Psoas muscle (tissue), 8 donors: ENCODE results near the gene TPP1. TPM values are rescaled to one million over a fixed set of nuclear protein-coding genes. Genes with fewer than 3 reads are reported as not detected.

Experiments used
- ATAC-seq, 4 donors: fragments of 200-7000 bp; cut with Tn5 transposase; one replicate each; pipeline ENCODE4 v1.9.1; 2020; ENCODE audit warnings: moderate library complexity in 3 of 4, mild to moderate bottlenecking in 2 of 4
- DNase-seq, 2 donors: peaks; one replicate each; pipeline ENCODE4 v3.0.0-alpha.2; 2020
- H3K27ac ChIP-seq: fragments of 200-600 bp; one replicate; pipeline ENCODE4 v1.8.0; 2022
- H3K27me3 ChIP-seq, 3 donors: fragments of 200-600 bp in 1 of 3; one replicate each; pipeline versions ENCODE4 v1.6.1 to v1.8.0; 2013 to 2022; ENCODE audit warnings: low read length in 2 of 3, mild to moderate bottlenecking in 2 of 3, moderate library complexity in 1 of 3; ENCODE audit not compliant: insufficient read depth in 3 of 3
- H3K36me3 ChIP-seq, 2 donors: fragments of 200-600 bp in 1 of 2; one replicate each; pipeline versions ENCODE4 v1.6.1 to v1.8.0; 2013 to 2022; ENCODE audit warnings: low read depth in 1 of 2, mild to moderate bottlenecking in 1 of 2, moderate library complexity in 1 of 2; ENCODE audit not compliant: insufficient read depth in 1 of 2
- H3K4me1 ChIP-seq: fragments of 200-600 bp; one replicate; pipeline ENCODE4 v1.8.0; 2022
- H3K4me3 ChIP-seq: fragments of 200-600 bp; one replicate; pipeline ENCODE4 v1.8.0; 2022; ENCODE audit warnings: mild to moderate bottlenecking
- H3K9me3 ChIP-seq: fragments of 200-600 bp; one replicate; pipeline ENCODE4 v1.8.0; 2022
- CTCF ChIP-seq: fragments of 200-600 bp; IDR thresholded peaks from one replicate; pipeline ENCODE4 v1.8.0; 2022; ENCODE audit warnings: antibody characterized with exemption
- WGBS, 3 donors: extraction: QIAGEN DNeasy Blood & Tissue Kit; methylation state at CpG; one replicate each; pipeline versions ENCODE4 v1.1.6 to v1.1.7; 2013; 5-methylcytosine and 5-hydroxymethylcytosine counted together
- intact Hi-C, 2 donors: fragments of 100-400 bp; cut with DNase I; formaldehyde crosslinking; loops; one replicate each; pipeline versions ENCODE4 v1.11.0 to v1.14.2; 2022
- polyA plus RNA-seq, 3 donors: library from polyadenylated mRNA; stranded (reverse); fragments of 200-250 nt; gene quantifications; one replicate each; pipeline ENCODE4 v1.2.3, GENCODE V29; 2013
- total RNA-seq, 4 donors: library from RNA; stranded (reverse); fragmentation: NEBNext Ultra II Directional in 2 of 4; extraction: Animal tissue kit (Norgen Biotek cat#: 25700) in 2 of 4; gene quantifications; one replicate each; pipeline versions ENCODE4 v1.2.1 to v1.2.4, GENCODE V29; 2021 to 2023
- donor health status: healthy with polysubstance abuse.
- donor health status: DM: no; HTN: no; CAD: no; lungs with moderate emphysema.
- donor health status: Bipolar disorder and iron deficiency.
- donor health status: healthy.
- donor health status: DM: yes; HTN: yes; CAD: no.
- donor health status: DM: no; HTN: no; CAD: no.
- donor health status: DM: no; HTN: no; CAD: no.
- donor health status: DM: yes; HTN: yes; CAD: no.

The TPP1 gene
- total and polyA plus RNA-seq, 7 donors, result 11.8 to 50.2 (median 30.0) TPM

GRCh38 chr11:6663794-6664469, 44.7 kb upstream of the TPP1 start:
- H3K27ac ChIP-seq, result no peak overlapping the region
- intact Hi-C loops, result no loop called here
- no peaks in the 10 kb centered on the region for H3K27me3 ChIP-seq
- TF ChIP-seq CTCF, result no peak
- no peak for DNase-seq
- H3K36me3 ChIP-seq, result no peaks in the 10 kb centered on the region
- ATAC-seq, result no peak
- 46 to 66% (median 52%) methylated on average over 3 of the region's 3 CpGs for WGBS, 3 donors
- no peaks in the 10 kb centered on the region for H3K9me3 ChIP-seq
- H3K4me1 ChIP-seq, result no peaks in the 10 kb centered on the region
- H3K4me3 ChIP-seq, result no peak overlapping the region

- 89 to 95% (median 94%) methylated on average over 3 of the region's 3 CpGs for WGBS, 3 donors
- intact Hi-C loops, result no loop called here
- no peak overlapping the region for H3K4me3 ChIP-seq
- no peaks in the 10 kb centered on the region for H3K36me3 ChIP-seq
- TF ChIP-seq CTCF, result no peak
- H3K27me3 ChIP-seq, result peaks cover 0 to 17% (median 9%) of the 10 kb centered on the region in 3 donors
- no peak for ATAC-seq
- no peak overlapping the region for H3K27ac ChIP-seq
- no peaks in the 10 kb centered on the region for H3K4me1 ChIP-seq
- no peak for DNase-seq
- H3K9me3 ChIP-seq, result no peaks in the 10 kb centered on the region
These were observed 41.5 kb upstream of the TPP1 start for GRCh38 chr11:6660712-6661111.

GRCh38 chr11:6658647-6659046, 39.4 kb upstream of the TPP1 start:
- DNase-seq (no peak), ATAC-seq (no peak)
- no peaks in the 10 kb centered on the region for H3K9me3 ChIP-seq
- H3K27me3 ChIP-seq, result peaks cover 0 to 27% (median 9%) of the 10 kb centered on the region in 3 donors
- no peaks in the 10 kb centered on the region for H3K4me1 ChIP-seq
- intact Hi-C loops, result no loop called here
- H3K27ac ChIP-seq, result no peak overlapping the region
- no peak for TF ChIP-seq CTCF
- no peak overlapping the region for H3K4me3 ChIP-seq
- H3K36me3 ChIP-seq, result no peaks in the 10 kb centered on the region

- no peak for DNase-seq
- intact Hi-C loops, result no loop called here
- Histone ChIP-seq H3K27ac (no peak overlapping the region), H3K4me3 (no peak overlapping the region), H3K4me1 (no peaks in the 10 kb centered on the region), H3K27me3 (peaks cover 0 to 27% (median 9%) of the 10 kb centered on the region in 3 donors), H3K36me3 (no peaks in the 10 kb centered on the region), H3K9me3 (no peaks in the 10 kb centered on the region)
- ATAC-seq, result no peak
- 65 to 78% (median 72%) methylated on average over 1 of the region's 1 CpG for WGBS, 3 donors
- TF ChIP-seq CTCF, result no peak
These were observed 38.1 kb upstream of the TPP1 start for GRCh38 chr11:6657346-6657745.

GRCh38 chr11:6656936-6657335, 37.7 kb upstream of the TPP1 start:
- WGBS, 3 donors, result 69 to 75% (median 74%) methylated on average over 5 of the region's 5 CpGs
- no peaks in the 10 kb centered on the region for H3K36me3 ChIP-seq
- intact Hi-C loops, result no loop called here
- no peaks in the 10 kb centered on the region for H3K4me1 ChIP-seq
- H3K4me3 ChIP-seq, result no peak overlapping the region
- TF ChIP-seq CTCF, result no peak
- H3K27ac ChIP-seq, result no peak overlapping the region
- H3K9me3 ChIP-seq, result no peaks in the 10 kb centered on the region
- ATAC-seq (no peak), DNase-seq (no peak)
- peaks cover 0 to 27% (median 9%) of the 10 kb centered on the region in 3 donors for H3K27me3 ChIP-seq
